Keratinocyte (primary cell): Measurements from ENCODE around the gene ARMS2. TPM values are rescaled to one million over a fixed set of nuclear protein-coding genes. Genes with fewer than 3 reads are reported as not detected.

Experiments used
- DNase-seq: peaks from one replicate; pipeline ENCODE4 v3.0.0-alpha.2; 2011; ENCODE audit warnings: low read depth, missing footprints, low spot score
- FAIRE-seq: peaks from 2 replicates; lab custom pipeline; 2011; peaks lifted over from hg19 to GRCh38; lab: Jason Lieb, UNC
- H2AFZ ChIP-seq: 2 replicates; pipeline ENCODE4 v1.6.0; 2012; ENCODE audit warnings: low read length, control low read depth, inconsistent platforms; ENCODE audit not compliant: control insufficient read depth
- H3K27ac ChIP-seq: 2 replicates; pipeline ENCODE4 v1.5.1; 2011; ENCODE audit warnings: low read length; ENCODE audit not compliant: control insufficient read depth, insufficient read depth
- H3K27me3 ChIP-seq: 3 replicates; pipeline ENCODE4 v1.6.0; 2011; ENCODE audit warnings: low read length; ENCODE audit not compliant: control insufficient read depth, insufficient read depth; ENCODE audit errors: extremely low read depth
- H3K36me3 ChIP-seq, 2 experiments: 2 replicates in 1 of 2; 3 replicates in 1 of 2; pipeline ENCODE4 v1.5.1; 2011; ENCODE audit warnings: low read length in 2 of 2, mild to moderate bottlenecking in 1 of 2; ENCODE audit not compliant: control insufficient read depth in 2 of 2, insufficient read depth in 2 of 2; ENCODE audit errors: extremely low read depth in 1 of 2
- H3K4me1 ChIP-seq: 3 replicates; pipeline ENCODE4 v1.5.1; 2011; ENCODE audit warnings: low read length; ENCODE audit not compliant: control insufficient read depth, insufficient read depth; ENCODE audit errors: extremely low read depth
- H3K4me2 ChIP-seq: 3 replicates; pipeline ENCODE4 v1.6.0; 2011; ENCODE audit warnings: low read depth, low read length; ENCODE audit not compliant: control insufficient read depth, insufficient read depth; ENCODE audit errors: extremely low read depth
- H3K4me3 ChIP-seq, 3 experiments: fragments of 200-600 bp in 1 of 3; sonication (generic) in 1 of 3; 2 replicates in 2 of 3; 3 replicates in 1 of 3; pipeline ENCODE4 v1.5.1; 2011 to 2016; ENCODE audit warnings: low read length in 3 of 3, mild to moderate bottlenecking in 3 of 3, control low read depth in 2 of 3, inconsistent platforms in 1 of 3, low read depth in 1 of 3, mixed read lengths in 1 of 3, mixed run types in 1 of 3, moderate library complexity in 1 of 3; ENCODE audit not compliant: control insufficient read depth in 2 of 3, insufficient read depth in 2 of 3; ENCODE audit errors: extremely low read depth in 1 of 3
- H3K79me2 ChIP-seq: 2 replicates; pipeline ENCODE4 v1.6.0; 2012; ENCODE audit warnings: low read length; ENCODE audit not compliant: control insufficient read depth, insufficient read depth
- H3K9ac ChIP-seq: 3 replicates; pipeline ENCODE4 v1.6.0; 2011; ENCODE audit warnings: low read length; ENCODE audit not compliant: control insufficient read depth, insufficient read depth; ENCODE audit errors: extremely low read depth
- H3K9me1 ChIP-seq: 3 replicates; pipeline ENCODE4 v1.6.0; 2011; ENCODE audit warnings: low read length; ENCODE audit not compliant: control insufficient read depth, insufficient read depth; ENCODE audit errors: extremely low read depth
- H3K9me3 ChIP-seq: 2 replicates; pipeline ENCODE4 v1.5.1; 2012; ENCODE audit warnings: low read depth, low read length; ENCODE audit not compliant: control insufficient read depth
- H4K20me1 ChIP-seq: 3 replicates; pipeline ENCODE4 v1.6.0; 2011; ENCODE audit warnings: low read length; ENCODE audit not compliant: control insufficient read depth, insufficient read depth; ENCODE audit errors: extremely low read depth
- EZH2 ChIP-seq: IDR thresholded peaks from one replicate; pipeline ENCODE4 v1.6.1; 2012; ENCODE audit warnings: inconsistent platforms, mild to moderate bottlenecking, low read length, moderate library complexity
- dilution Hi-C: fragments of 300-500 bp; cut with MboI; formaldehyde crosslinking; loops from one replicate; pipeline ENCODE4 v1.7.0; 2020; ENCODE audit warnings: low sequenced_read_pairs; ENCODE audit not compliant: extremely low pct_ligation_motif_present
- polyA plus RNA-seq, 5 experiments: library from polyadenylated mRNA; depleted of rRNA in 3 of 5; stranded (reverse) in 3 of 5; stranded (forward) in 1 of 5; unstranded in 1 of 5; fragments of >200 nt; gene quantifications; 1 replicate in 1 of 5; 2 replicates in 3 of 5; 3 replicates in 1 of 5; pipeline versions ENCODE4 v1.2.1 to v1.2.3, GENCODE V29; 2011 to 2012; ENCODE audit warnings: missing spikeins in 2 of 5, low read depth in 1 of 5, low replicate concordance in 1 of 5
- TF ChIP-seq, protein P1 (sequence below), 3 experiments: IDR thresholded peaks in 1 of 3; conservative IDR thresholded peaks in 1 of 3; optimal IDR thresholded peaks in 1 of 3; 2 replicates in 2 of 3; 3 replicates in 1 of 3; pipeline versions ENCODE3 to v1.5.1; 2011; ENCODE audit warnings: low read length in 3 of 3, mild to moderate bottlenecking in 3 of 3, moderate library complexity in 2 of 3, control low read depth in 1 of 3, inconsistent platforms in 1 of 3; ENCODE audit not compliant: insufficient read depth in 2 of 3; ENCODE audit errors: extremely low read depth in 1 of 3

The ARMS2 gene
- polyA plus RNA-seq, 1 donor (not counting 4 experiments of a cell fraction or from before 2014, with no cell fraction given): 0.08 TPM

DNA sequence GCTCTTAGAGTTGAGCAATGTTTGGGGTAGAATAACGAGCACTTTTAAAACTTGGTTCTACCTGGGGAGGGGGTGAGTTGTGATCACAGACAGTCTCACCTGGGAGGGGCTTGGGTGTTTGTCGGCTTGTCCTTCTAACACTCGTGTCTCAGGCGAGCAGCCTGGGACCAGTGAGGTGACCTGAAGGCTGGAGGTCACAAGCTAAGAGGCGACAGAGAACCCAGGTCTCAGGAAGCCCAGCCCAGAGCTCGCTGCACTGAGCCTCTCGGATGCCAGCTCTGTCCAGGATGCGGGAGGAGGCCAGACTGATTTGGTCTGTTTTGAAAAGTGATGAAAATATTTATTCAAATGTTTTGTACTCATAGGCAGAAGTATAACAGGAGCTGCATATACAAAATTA lies 18.7 kb downstream of the ARMS2 start:
- peaks cover 8% of the 10 kb centered on the region for H4K20me1 ChIP-seq
- peaks cover 4% of the 10 kb centered on the region for H3K9me1 ChIP-seq
- H3K4me2 ChIP-seq: no peak overlapping the region
- H3K4me3 ChIP-seq: no peak overlapping the region
- DNase-seq: no peak
- H3K9ac ChIP-seq: no peak overlapping the region
- H2AFZ ChIP-seq: no peak overlapping the region
- H3K9me3 ChIP-seq: no peaks in the 10 kb centered on the region
- H3K27ac ChIP-seq: no peak overlapping the region
- TF ChIP-seq EZH2: no peak
- TF ChIP-seq, protein P1, sequence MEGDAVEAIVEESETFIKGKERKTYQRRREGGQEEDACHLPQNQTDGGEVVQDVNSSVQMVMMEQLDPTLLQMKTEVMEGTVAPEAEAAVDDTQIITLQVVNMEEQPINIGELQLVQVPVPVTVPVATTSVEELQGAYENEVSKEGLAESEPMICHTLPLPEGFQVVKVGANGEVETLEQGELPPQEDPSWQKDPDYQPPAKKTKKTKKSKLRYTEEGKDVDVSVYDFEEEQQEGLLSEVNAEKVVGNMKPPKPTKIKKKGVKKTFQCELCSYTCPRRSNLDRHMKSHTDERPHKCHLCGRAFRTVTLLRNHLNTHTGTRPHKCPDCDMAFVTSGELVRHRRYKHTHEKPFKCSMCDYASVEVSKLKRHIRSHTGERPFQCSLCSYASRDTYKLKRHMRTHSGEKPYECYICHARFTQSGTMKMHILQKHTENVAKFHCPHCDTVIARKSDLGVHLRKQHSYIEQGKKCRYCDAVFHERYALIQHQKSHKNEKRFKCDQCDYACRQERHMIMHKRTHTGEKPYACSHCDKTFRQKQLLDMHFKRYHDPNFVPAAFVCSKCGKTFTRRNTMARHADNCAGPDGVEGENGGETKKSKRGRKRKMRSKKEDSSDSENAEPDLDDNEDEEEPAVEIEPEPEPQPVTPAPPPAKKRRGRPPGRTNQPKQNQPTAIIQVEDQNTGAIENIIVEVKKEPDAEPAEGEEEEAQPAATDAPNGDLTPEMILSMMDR (optimal IDR thresholded peaks at IDR 0.05 in 1 of 3, IDR thresholded peaks at IDR 0.05 in 1 of 3, conservative IDR thresholded peaks at IDR 0.05 in 1 of 3; ENCODE audit: extremely low read depth in 1 of 3, insufficient read depth in 2 of 3, low read length in 3 of 3): no peak
- peaks cover under 1 to 3% of the 10 kb centered on the region in 2 experiments for H3K36me3 ChIP-seq
- peaks cover 65% of the 10 kb centered on the region for H3K4me1 ChIP-seq
- dilution Hi-C loops: no loop called here
- no peak for FAIRE-seq
- H3K79me2 ChIP-seq: peaks cover 50% of the 10 kb centered on the region
- no peaks in the 10 kb centered on the region for H3K27me3 ChIP-seq

DNA sequence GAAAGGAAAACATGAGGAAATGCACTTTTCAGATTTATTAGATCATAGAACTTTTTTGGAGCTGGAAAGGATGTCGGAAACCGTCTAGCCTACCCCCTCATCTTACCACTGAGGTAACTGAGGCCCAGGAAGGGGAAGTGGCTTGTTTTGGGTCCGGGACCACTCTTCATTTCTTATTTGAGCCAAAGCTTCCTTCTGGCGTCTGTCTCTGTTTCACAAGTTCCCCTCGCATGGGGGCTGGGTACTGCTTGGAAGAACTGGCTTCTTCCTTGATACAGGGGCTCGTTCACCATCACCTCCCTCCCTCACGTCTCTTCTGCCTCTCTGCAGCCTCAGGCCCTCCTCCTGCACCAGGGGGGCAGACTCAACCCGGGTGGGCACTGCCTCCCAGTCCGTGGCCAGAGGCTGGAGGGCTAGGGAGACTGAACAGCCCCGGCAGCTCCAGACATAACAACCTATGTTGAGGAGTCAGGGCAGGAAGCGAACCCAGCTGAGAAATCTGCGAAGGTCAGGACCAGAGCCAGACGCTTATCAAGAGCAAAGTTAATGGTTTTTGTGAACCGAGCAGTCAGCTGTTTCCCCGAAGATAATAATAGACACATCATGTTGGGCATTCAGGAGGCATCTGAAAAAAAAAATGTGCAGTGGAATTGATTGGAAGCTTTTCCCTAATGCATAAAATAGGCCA lies 19.8 kb downstream of the ARMS2 start:
- Histone ChIP-seq H3K27me3 (no peaks in the 10 kb centered on the region), H3K9ac (no peak overlapping the region), H3K4me3 (no peak overlapping the region), H3K36me3 (peaks cover 0 to 3% of the 10 kb centered on the region in 2 experiments), H2AFZ (no peak overlapping the region), H3K27ac (no peak overlapping the region), H3K9me3 (no peaks in the 10 kb centered on the region), H3K4me1 (peaks cover 55% of the 10 kb centered on the region), H3K4me2 (no peak overlapping the region), H4K20me1 (peaks cover 4% of the 10 kb centered on the region), H3K9me1 (peaks cover 4% of the 10 kb centered on the region), H3K79me2 (peaks cover 51% of the 10 kb centered on the region)
- TF ChIP-seq, protein P1 (optimal IDR thresholded peaks at IDR 0.05 in 1 of 3, IDR thresholded peaks at IDR 0.05 in 1 of 3, conservative IDR thresholded peaks at IDR 0.05 in 1 of 3; ENCODE audit: extremely low read depth in 1 of 3, insufficient read depth in 2 of 3, low read length in 3 of 3): no peak
- no peak for TF ChIP-seq EZH2
- FAIRE-seq: no peak
- no peak for DNase-seq
- dilution Hi-C loops: no loop called here
